ENCODE data around the gene ASTL. TPM values are rescaled to one million over a fixed set of nuclear protein-coding genes. Genes with fewer than 3 reads are reported as not detected.

ASTL gene
- polyA plus RNA-seq, 1 experiment: not detected

DNA sequence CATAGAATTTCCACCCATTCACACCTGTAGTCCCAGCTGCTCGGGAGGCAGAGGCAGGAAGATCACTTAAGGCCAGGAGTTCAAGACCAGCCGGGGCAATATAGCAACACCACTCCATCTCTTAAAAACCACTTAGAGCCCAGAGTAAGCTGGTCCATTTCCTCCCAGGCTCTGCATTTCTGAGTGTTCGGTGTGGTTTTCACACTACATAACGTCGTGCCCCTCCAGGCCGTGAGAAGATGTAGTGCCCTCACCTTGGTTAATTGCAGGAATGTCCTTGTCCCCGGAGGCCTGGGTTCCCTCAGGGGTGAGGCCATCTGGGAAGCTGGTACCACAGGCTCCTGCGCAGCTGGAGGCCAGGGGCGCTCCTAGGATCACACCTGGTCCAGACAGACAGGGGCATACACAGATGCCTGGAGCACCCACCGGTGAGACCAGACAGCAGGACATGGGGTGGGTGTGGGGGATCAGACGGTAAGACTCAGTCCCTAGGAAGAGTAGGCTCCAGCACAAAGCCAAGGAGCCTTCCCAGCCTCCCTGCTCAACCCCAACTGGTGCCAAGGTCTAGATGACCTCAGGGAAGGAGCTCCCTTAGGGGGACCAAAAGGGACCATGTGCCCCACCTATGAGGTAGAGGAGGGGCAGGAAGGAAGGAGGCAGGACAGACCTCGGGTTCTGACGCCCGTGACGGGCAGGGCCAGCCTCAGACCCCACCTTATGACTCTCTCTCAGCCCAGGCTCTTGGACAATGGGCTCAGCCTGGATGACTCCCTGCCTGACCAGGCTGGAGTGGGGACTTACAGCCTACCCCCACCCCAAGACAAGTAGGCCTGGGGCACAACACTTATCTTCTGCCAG lies 752 bp downstream of the ASTL start:
- TF ChIP-seq, protein P1, sequence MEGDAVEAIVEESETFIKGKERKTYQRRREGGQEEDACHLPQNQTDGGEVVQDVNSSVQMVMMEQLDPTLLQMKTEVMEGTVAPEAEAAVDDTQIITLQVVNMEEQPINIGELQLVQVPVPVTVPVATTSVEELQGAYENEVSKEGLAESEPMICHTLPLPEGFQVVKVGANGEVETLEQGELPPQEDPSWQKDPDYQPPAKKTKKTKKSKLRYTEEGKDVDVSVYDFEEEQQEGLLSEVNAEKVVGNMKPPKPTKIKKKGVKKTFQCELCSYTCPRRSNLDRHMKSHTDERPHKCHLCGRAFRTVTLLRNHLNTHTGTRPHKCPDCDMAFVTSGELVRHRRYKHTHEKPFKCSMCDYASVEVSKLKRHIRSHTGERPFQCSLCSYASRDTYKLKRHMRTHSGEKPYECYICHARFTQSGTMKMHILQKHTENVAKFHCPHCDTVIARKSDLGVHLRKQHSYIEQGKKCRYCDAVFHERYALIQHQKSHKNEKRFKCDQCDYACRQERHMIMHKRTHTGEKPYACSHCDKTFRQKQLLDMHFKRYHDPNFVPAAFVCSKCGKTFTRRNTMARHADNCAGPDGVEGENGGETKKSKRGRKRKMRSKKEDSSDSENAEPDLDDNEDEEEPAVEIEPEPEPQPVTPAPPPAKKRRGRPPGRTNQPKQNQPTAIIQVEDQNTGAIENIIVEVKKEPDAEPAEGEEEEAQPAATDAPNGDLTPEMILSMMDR (IDR thresholded peaks at IDR 0.05; ENCODE audit: insufficient read depth, low read depth, low read length): no peak
- DNase-seq (ENCODE audit: low read depth): no peak
- ChIA-PET CTCF (interaction anchor here (0.9 to 8.8 kb wide), 12 partner anchors 14 to 371 kb away, joined by 3 to 121 read pairs (median 10); partner anchors contain the start of genes ADRA2B, CIAO1, NEURL3 and STARD7), POLR2A (no interaction called here)
- peaks cover 4% of the 10 kb centered on the region for H3K27me3 ChIP-seq (ENCODE audit: control insufficient read depth, insufficient read depth, low read length)
- no peaks in the 10 kb centered on the region for H3K36me3 ChIP-seq (ENCODE audit: control insufficient read depth, insufficient read depth, low read length)
- no peak overlapping the region for H3K4me3 ChIP-seq (ENCODE audit: low read depth, low read length)

DNA sequence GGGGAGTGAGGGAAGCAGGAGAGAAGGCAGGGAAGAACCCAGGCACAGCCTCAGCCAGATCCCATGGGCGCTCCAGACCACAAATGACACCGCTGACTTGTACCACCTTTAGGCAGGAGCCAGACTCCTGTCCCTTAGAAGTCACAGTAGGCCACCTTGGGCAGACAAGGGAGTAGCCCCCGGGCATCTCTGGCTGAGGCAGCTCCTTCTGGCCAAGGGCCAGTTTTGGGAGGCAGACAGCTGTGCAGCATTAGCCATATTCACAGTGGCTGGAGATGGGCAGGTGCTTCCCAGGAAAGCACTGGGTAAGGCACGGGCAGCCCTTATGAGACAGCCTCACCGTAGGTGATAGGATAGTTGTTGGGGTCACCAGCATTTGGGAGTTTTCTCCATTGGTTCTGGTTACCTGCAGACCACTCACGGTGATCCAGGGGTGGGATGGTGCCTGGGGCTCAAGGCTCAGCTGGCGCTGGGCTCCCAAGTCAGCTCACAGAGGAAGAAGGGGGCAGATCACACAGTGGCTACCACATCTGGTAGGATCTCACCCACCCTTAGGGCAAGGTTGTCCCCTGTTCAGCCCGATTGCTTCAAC lies 2.1 kb downstream of the ASTL start:
- ChIA-PET POLR2A (no interaction called here), CTCF (interaction anchor here (1.0 to 8.8 kb wide), 5 partner anchors 15 to 372 kb away, joined by 3 to 121 read pairs (median 34); partner anchors contain the start of gene NEURL3)
- no peak for DNase-seq (ENCODE audit: low read depth)
- Histone ChIP-seq H3K4me3 (ENCODE audit: low read depth, low read length) (no peak overlapping the region), H3K27me3 (ENCODE audit: control insufficient read depth, insufficient read depth, low read length) (peaks cover 4% of the 10 kb centered on the region), H3K36me3 (ENCODE audit: control insufficient read depth, insufficient read depth, low read length) (no peaks in the 10 kb centered on the region)
- TF ChIP-seq, protein P1 (IDR thresholded peaks at IDR 0.05; ENCODE audit: insufficient read depth, low read depth, low read length): no peak

- H3K36me3 ChIP-seq (ENCODE audit: control insufficient read depth, insufficient read depth, low read length): no peaks in the 10 kb centered on the region
- no peak overlapping the region for H3K4me3 ChIP-seq (ENCODE audit: low read depth, low read length)
- ChIA-PET CTCF (interaction anchor here (0.8 to 8.8 kb wide), 4 partner anchors 39 to 372 kb away, joined by 3 to 121 read pairs (median 48); partner anchors contain the start of gene NEURL3), POLR2A (no interaction called here)
- TF ChIP-seq, protein P1 (IDR thresholded peaks at IDR 0.05; ENCODE audit: insufficient read depth, low read depth, low read length): no peak
- H3K27me3 ChIP-seq (ENCODE audit: control insufficient read depth, insufficient read depth, low read length): peaks cover 4% of the 10 kb centered on the region
- DNase-seq (ENCODE audit: low read depth): no peak
Observed at GRCh38 chr2:96135621-96136020, 2.7 kb downstream of the ASTL start.

- Histone ChIP-seq H3K27me3 (ENCODE audit: control insufficient read depth, insufficient read depth, low read length) (peaks cover 4% of the 10 kb centered on the region), H3K36me3 (ENCODE audit: control insufficient read depth, insufficient read depth, low read length) (no peaks in the 10 kb centered on the region), H3K4me3 (ENCODE audit: low read depth, low read length) (no peak overlapping the region)
- no peak for DNase-seq (ENCODE audit: low read depth)
- CTCF ChIA-PET: interaction anchor here (0.8 to 8.8 kb wide), 2 partner anchors 39 to 272 kb away, joined by 3 to 121 read pairs; no protein-coding TSS in a partner anchor
- TF ChIP-seq, protein P1 (IDR thresholded peaks at IDR 0.05; ENCODE audit: insufficient read depth, low read depth, low read length): no peak
- POLR2A ChIA-PET: no interaction called here
Observed at GRCh38 chr2:96135171-96135570, 3.1 kb downstream of the ASTL start.

- TF ChIP-seq, protein P1 (IDR thresholded peaks at IDR 0.05; ENCODE audit: insufficient read depth, low read depth, low read length): no peak
- CTCF ChIA-PET: no interaction called here
Observed at GRCh38 chr2:96134421-96134820, 3.9 kb downstream of the ASTL start.

More at GRCh38 chr2:96134421-96134820, 3.9 kb downstream of the ASTL start:
- POLR2A ChIA-PET: no interaction called here
- DNase-seq (ENCODE audit: low read depth): no peak
- Histone ChIP-seq H3K27me3 (ENCODE audit: control insufficient read depth, insufficient read depth, low read length) (peaks cover 4% of the 10 kb centered on the region), H3K4me3 (ENCODE audit: low read depth, low read length) (no peak overlapping the region), H3K36me3 (ENCODE audit: control insufficient read depth, insufficient read depth, low read length) (no peaks in the 10 kb centered on the region)
